ENCODE results near the gene DBR1. TPM values are rescaled to one million over a fixed set of nuclear protein-coding genes. Genes with fewer than 3 reads are reported as not detected.

Gene DBR1
- total and polyA plus RNA-seq, 9 of the 15 experiments (the other 6 are each of a cell fraction or from before 2014, with no cell fraction given), result 2.7 to 14.1 (median 10.9) TPM

GRCh38 chr3:138186803-138187295 is 12.1 kb upstream of the DBR1 start (continued):
- peak; percentile 95 for TF ChIP-seq HDAC3 (IDR thresholded peaks at IDR 0.05; ENCODE audit: borderline replicate concordance, partially characterized antibody)
- no peak for TF ChIP-seq ESRRA (IDR thresholded peaks at IDR 0.05; ENCODE audit: borderline replicate concordance, low read depth)
- no peak for TF ChIP-seq ATF2 (CRISPR knock-in tag; IDR thresholded peaks at IDR 0.05)
- TF ChIP-seq FOXA3 (CRISPR knock-in tag; conservative IDR thresholded peaks at IDR 0.05 in 1 of 2, IDR thresholded peaks at IDR 0.05 in 1 of 2), result no peak
- TF ChIP-seq HNRNPLL (IDR thresholded peaks at IDR 0.05; ENCODE audit: low read depth, low read length, poor library complexity, severe bottlenecking), result peak; percentile 99
- TF ChIP-seq RBM34 (IDR thresholded peaks at IDR 0.05; ENCODE audit: borderline replicate concordance, insufficient read depth, low read length), result no peak
- TF ChIP-seq PBX2 (CRISPR knock-in tag; IDR thresholded peaks at IDR 0.05; ENCODE audit: low read depth), result no peak
- peak; percentile 36; the same call in 1 of the 2 replicates for TF ChIP-seq PBX2 (tag; conservative IDR thresholded peaks at IDR 0.05; ENCODE audit: low read depth)
- TF ChIP-seq ZNF347 (CRISPR knock-in tag; IDR thresholded peaks at IDR 0.05; ENCODE audit: low read depth), result no peak
- TF ChIP-seq MAFK (IDR thresholded peaks at IDR 0.05; ENCODE audit: low read length), result no peak
- no peak for TF ChIP-seq ARHGAP35 (IDR thresholded peaks at IDR 0.05; ENCODE audit: partially characterized antibody)
- TF ChIP-seq USF1 (CRISPR knock-in tag; IDR thresholded peaks at IDR 0.05), result peak; percentile 26; the same call in 1 of the 2 replicates

Data from K562 (cell line).